Thyroid gland (tissue), 4 donors: Measurements from ENCODE around the gene FAM3B. TPM values are rescaled to one million over a fixed set of nuclear protein-coding genes. Genes with fewer than 3 reads are reported as not detected.
A peak's percentile ranks its signal among the peaks of the same experiment; 100 is the strongest.
"Not testable (repeated sequence)": the region's sequence is repeated elsewhere in the genome, so short reads cannot be mapped to it uniquely, and the experiment has no call there.

ENCODE experiments used
- DNase-seq, 2 donors: peaks; one replicate each; pipeline ENCODE4 v3.0.0-alpha.2; 2019
- H3K27ac ChIP-seq, 3 donors: fragments of 200-600 bp; sonication (generic); 1 replicate in 2 of 3; 2 replicates in 1 of 3; pipeline ENCODE4 v1.5.1; 2016 to 2019; ENCODE audit warnings: mild to moderate bottlenecking in 1 of 3, moderate library complexity in 1 of 3
- H3K27me3 ChIP-seq: fragments of 200-600 bp; sonication (generic); one replicate; pipeline ENCODE4 v1.5.1; 2019
- H3K36me3 ChIP-seq, 2 donors: fragments of 200-600 bp; sonication (generic); one replicate each; pipeline ENCODE4 v1.5.1; 2016 to 2019
- H3K4me1 ChIP-seq, 2 donors: fragments of 200-600 bp; sonication (generic); one replicate each; pipeline ENCODE4 v1.5.1; 2017 to 2019
- H3K4me3 ChIP-seq, 3 donors: fragments of 200-600 bp; sonication (generic); replicated peaks in 1 of 3; 1 replicate in 2 of 3; 2 replicates in 1 of 3; pipeline ENCODE4 v1.5.1; 2016; ENCODE audit warnings: mild to moderate bottlenecking in 1 of 3
- H3K9me3 ChIP-seq: fragments of 200-600 bp; sonication (generic); one replicate; pipeline ENCODE4 v1.5.1; 2017
- CTCF ChIP-seq, 6 experiments: fragments of 200-600 bp in 3 of 6; fragments of 450-650 bp in 3 of 6; sonication (generic) in 3 of 6; IDR thresholded peaks; one replicate each; pipeline ENCODE4 v1.5.1; 2016 to 2019; ENCODE audit warnings: antibody characterized with exemption in 6 of 6, mild to moderate bottlenecking in 2 of 6, inconsistent platforms in 1 of 6, moderate library complexity in 1 of 6
- POLR2A ChIP-seq, 2 donors: fragments of 450-650 bp; IDR thresholded peaks; one replicate each; pipeline ENCODE4 v1.6.1; 2017; ENCODE audit warnings: antibody characterized with exemption in 2 of 2, mild to moderate bottlenecking in 2 of 2, moderate library complexity in 1 of 2
- WGBS, 2 donors: methylation state at CpG; one replicate each; pipeline ENCODE4 v1.1.5; 2017; 5-methylcytosine and 5-hydroxymethylcytosine counted together
- intact Hi-C: fragments of 100-400 bp; cut with DNase I; formaldehyde crosslinking; loops from one replicate; pipeline ENCODE4 v1.15.1; 2023
- total RNA-seq, 4 donors: library from RNA; depleted of rRNA; stranded (reverse); fragments of >200 nt; gene quantifications; one replicate each; pipeline ENCODE4 v1.2.3, GENCODE V29; 2016

The FAM3B gene
- total RNA-seq, 4 donors from 2014 or later, result 2.4 to 9.9 (median 5.1) TPM

- intact Hi-C loops, result no loop called here
- WGBS, 2 donors, result 84 to 93% methylated on average over 7 to 9 of the region's 9 CpGs
- Histone ChIP-seq H3K9me3 (no peaks in the 10 kb centered on the region), H3K27ac (no peak overlapping the region), H3K36me3 (no peaks in the 10 kb centered on the region), H3K4me1 (no peaks in the 10 kb centered on the region), H3K4me3 (no peak overlapping the region), H3K27me3 (no peaks in the 10 kb centered on the region)
- DNase-seq, result no peak
- TF ChIP-seq CTCF (IDR thresholded peaks at IDR 0.05) (no peak), POLR2A (IDR thresholded peaks at IDR 0.05) (no peak)
Measured at GRCh38 chr21:41358193-41359166, 41.9 kb downstream of the FAM3B start.

GRCh38 chr21:41359286-41359685 is 42.7 kb downstream of the FAM3B start:
- no peaks in the 10 kb centered on the region for H3K9me3 ChIP-seq
- DNase-seq, result no peak
- no peak overlapping the region for H3K4me3 ChIP-seq
- 75 to 89% methylated on average over 10 to 12 of the region's 12 CpGs for WGBS, 2 donors
- no peak overlapping the region for H3K27ac ChIP-seq
- intact Hi-C loops, result no loop called here
- no peaks in the 10 kb centered on the region for H3K4me1 ChIP-seq
- no peaks in the 10 kb centered on the region for H3K36me3 ChIP-seq
- TF ChIP-seq CTCF (IDR thresholded peaks at IDR 0.05), result no peak
- no peak for TF ChIP-seq POLR2A (IDR thresholded peaks at IDR 0.05)
- H3K27me3 ChIP-seq, result no peaks in the 10 kb centered on the region

- H3K36me3 ChIP-seq, H3K4me1 ChIP-seq, H3K4me3 ChIP-seq, DNase-seq, H3K9me3 ChIP-seq, H3K27me3 ChIP-seq, intact Hi-C loops: not testable (repeated sequence)
- 78 to 86% methylated on average over 4 of the region's 4 CpGs for WGBS, 2 donors
- peak overlapping the region in 1 of 3 donors; percentile 47 for H3K27ac ChIP-seq
Measured at GRCh38 chr21:41359754-41360071, 43.1 kb downstream of the FAM3B start.

- no peaks in the 10 kb centered on the region for H3K4me1 ChIP-seq
- 60 to 67% methylated on average over 7 to 21 of the region's 22 CpGs for WGBS, 2 donors
- H3K4me3 ChIP-seq, result no peak overlapping the region
- no peaks in the 10 kb centered on the region for H3K27me3 ChIP-seq
- TF ChIP-seq POLR2A (IDR thresholded peaks at IDR 0.05), result no peak
- no peak for TF ChIP-seq CTCF (IDR thresholded peaks at IDR 0.05)
- no peaks in the 10 kb centered on the region for H3K9me3 ChIP-seq
- intact Hi-C loops, result no loop called here
- H3K27ac ChIP-seq, result peak overlapping the region in 2 of 3 donors; percentile 37 to 47
- no peaks in the 10 kb centered on the region for H3K36me3 ChIP-seq
- DNase-seq, result peak; percentile 18 to 50
Measured at GRCh38 chr21:41360072-41360821, 43.6 kb downstream of the FAM3B start.

GRCh38 chr21:41361053-41361785 is 44.6 kb downstream of the FAM3B start:
- DNase-seq, result no peak
- Histone ChIP-seq H3K9me3 (no peaks in the 10 kb centered on the region), H3K4me3 (peak overlapping the region in 1 of 3 donors; percentile 11), H3K27me3 (no peaks in the 10 kb centered on the region), H3K27ac (peak overlapping the region; percentile 56 to 86 (median 65)), H3K4me1 (no peaks in the 10 kb centered on the region), H3K36me3 (no peaks in the 10 kb centered on the region)
- intact Hi-C loops, result no loop called here
- TF ChIP-seq CTCF (IDR thresholded peaks at IDR 0.05) (no peak), POLR2A (IDR thresholded peaks at IDR 0.05) (no peak)
- 86 to 89% methylated on average over 12 to 16 of the region's 16 CpGs for WGBS, 2 donors
